AG04450 (cell line): ENCODE results near the gene RND1. TPM values are rescaled to one million over a fixed set of nuclear protein-coding genes. Genes with fewer than 3 reads are reported as not detected.

Experiments
- CTCF ChIA-PET: fragments of 300-600, 350-600 bp; formaldehyde crosslinking; extraction: SDS; loops from one replicate; lab custom pipeline; 2022; ENCODE audit warnings: antibody characterized with exemption, inconsistent platforms; lab: Charles Lee
- POLR2A ChIA-PET: fragments of 350-600 bp; formaldehyde crosslinking; extraction: SDS; loops from one replicate; lab custom pipeline; 2021; ENCODE audit warnings: antibody characterized with exemption, inconsistent platforms; lab: Yijun Ruan, JAX
- DNase-seq: peaks from one replicate; pipeline ENCODE4 v3.0.0-alpha.2; 2011; ENCODE audit warnings: low read depth, low spot score
- H3K27ac ChIP-seq: one replicate; pipeline ENCODE4 v1.5.1; 2012; ENCODE audit warnings: low read depth, low read length, control low read depth
- H3K27me3 ChIP-seq: one replicate; pipeline ENCODE4 v1.6.0; 2012; ENCODE audit warnings: low read length; ENCODE audit not compliant: control insufficient read depth, insufficient read depth
- H3K4me3 ChIP-seq: 2 replicates; pipeline ENCODE4 v1.5.1; 2011; ENCODE audit warnings: mild to moderate bottlenecking, low read depth, low read length, control low read depth
- H3K9me3 ChIP-seq: 2 replicates; pipeline ENCODE4 v1.5.1; 2012; ENCODE audit warnings: low read length; ENCODE audit not compliant: control insufficient read depth, insufficient read depth
- polyA plus RNA-seq: library from polyadenylated mRNA; depleted of rRNA; stranded (reverse); fragments of >200 nt; gene quantifications from 2 replicates; pipeline ENCODE4 v1.2.3, GENCODE V29; 2011
- TF ChIP-seq, protein P1 (sequence below): IDR thresholded peaks from 2 replicates; pipeline ENCODE4 v1.5.1; 2011; ENCODE audit warnings: low read depth, low read length, control low read depth, inconsistent platforms

Gene RND1
- polyA plus RNA-seq, 1 experiment = 0.42 TPM

DNA sequence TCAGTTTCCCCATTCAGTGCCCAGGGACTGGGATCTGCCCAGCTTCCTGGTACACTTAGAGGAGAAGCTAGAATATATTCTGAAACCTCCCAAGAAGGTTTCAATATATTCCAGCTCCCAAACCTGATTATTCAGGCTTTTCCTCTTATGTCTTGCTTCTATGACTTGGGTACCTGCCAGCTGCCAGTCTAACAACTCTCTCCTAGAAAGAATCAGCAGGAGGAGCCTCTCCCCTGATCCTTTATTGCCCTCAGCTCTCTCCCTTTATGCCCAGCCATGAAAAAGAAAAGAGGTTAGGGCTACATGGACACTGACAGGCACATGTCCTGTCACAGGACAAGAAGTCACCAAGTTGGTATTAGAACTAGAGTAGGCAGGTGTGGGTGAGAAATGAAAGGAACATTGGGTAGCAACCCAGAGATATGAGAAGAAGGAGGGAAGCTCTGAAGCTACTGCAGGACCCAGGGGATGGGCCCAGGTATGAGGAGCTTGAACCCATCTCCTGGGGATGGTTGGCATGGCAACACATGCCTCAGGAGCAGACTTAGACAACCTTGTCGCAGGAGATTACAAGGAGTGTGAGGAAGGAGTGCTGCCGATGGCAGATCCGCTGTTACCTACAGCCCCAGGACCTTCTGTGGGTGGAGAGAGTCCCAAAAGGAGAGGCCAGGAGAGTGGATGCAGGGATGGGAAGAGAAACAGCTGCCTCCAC is 49.4 kb downstream of the RND1 start:
- DNase-seq = no peak
- POLR2A ChIA-PET = interaction anchor here (0.6 kb wide), 1 partner anchor 63 kb away, joined by 4 read pairs; no protein-coding TSS in a partner anchor
- H3K9me3 ChIP-seq = peaks cover 3% of the 10 kb centered on the region; the same call in 1 of the 2 replicates
- peak overlapping the region; percentile 90 for H3K4me3 ChIP-seq
- H3K27me3 ChIP-seq = no peaks in the 10 kb centered on the region
- CTCF ChIA-PET = interaction anchor here (0.9 to 3.2 kb wide), 4 partner anchors 11 to 66 kb away, joined by 3 to 40 read pairs (median 10); no protein-coding TSS in a partner anchor
- TF ChIP-seq, protein P1, sequence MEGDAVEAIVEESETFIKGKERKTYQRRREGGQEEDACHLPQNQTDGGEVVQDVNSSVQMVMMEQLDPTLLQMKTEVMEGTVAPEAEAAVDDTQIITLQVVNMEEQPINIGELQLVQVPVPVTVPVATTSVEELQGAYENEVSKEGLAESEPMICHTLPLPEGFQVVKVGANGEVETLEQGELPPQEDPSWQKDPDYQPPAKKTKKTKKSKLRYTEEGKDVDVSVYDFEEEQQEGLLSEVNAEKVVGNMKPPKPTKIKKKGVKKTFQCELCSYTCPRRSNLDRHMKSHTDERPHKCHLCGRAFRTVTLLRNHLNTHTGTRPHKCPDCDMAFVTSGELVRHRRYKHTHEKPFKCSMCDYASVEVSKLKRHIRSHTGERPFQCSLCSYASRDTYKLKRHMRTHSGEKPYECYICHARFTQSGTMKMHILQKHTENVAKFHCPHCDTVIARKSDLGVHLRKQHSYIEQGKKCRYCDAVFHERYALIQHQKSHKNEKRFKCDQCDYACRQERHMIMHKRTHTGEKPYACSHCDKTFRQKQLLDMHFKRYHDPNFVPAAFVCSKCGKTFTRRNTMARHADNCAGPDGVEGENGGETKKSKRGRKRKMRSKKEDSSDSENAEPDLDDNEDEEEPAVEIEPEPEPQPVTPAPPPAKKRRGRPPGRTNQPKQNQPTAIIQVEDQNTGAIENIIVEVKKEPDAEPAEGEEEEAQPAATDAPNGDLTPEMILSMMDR = no peak
- H3K27ac ChIP-seq = no peak overlapping the region

DNA sequence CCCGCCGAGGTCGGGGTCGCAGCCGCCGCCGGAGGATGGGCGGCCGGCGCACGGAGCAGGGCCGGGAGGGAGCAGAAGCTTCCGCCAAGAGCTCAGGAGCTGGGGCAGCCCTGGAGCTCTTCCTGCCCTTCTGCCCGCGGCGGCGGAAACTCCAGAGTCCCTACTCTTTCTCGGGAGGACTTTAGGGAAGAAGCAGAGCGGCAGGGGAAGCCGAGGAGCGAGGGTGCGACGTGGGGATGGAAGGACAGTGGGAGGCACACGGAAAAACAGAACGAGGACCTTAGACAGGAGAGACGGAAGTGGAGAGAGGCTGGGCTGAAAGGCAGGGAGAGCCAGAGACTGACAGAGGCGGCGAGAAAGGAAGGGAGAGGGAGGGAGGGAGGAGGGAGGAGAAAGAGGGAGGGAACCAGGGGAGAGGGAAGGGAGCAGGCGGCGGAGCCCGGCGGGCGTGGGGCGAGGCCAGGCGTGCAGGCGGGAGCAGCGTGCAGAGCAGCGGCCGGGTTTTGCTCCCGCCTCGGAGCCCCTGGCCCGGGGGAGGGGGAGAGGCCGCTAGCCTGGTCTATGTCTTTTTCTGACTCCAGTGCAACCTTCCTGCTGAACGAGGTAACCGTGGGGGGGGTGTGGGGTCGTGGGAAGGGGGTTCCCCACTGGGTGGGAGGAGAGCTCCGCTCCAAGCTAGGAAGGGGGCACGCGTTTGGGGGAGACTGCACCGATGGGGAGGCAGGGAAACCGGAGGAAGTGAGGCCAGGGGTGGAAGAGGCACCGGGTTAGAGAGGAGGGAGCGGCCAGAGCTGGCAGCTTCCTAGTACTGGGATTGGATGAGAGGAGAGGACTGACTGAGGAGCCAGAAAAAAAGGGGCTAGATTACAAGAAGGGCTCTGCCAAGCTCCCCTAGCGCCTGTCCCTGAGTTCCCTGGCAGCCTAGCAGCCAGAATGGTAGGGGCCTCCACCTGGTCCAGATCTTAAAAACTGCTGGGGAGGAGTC is 50.3 kb downstream of the RND1 start:
- ChIA-PET CTCF (interaction anchor here (0.6 to 3.5 kb wide), 21 partner anchors 10 to 139 kb away, joined by 3 to 40 read pairs (median 4); partner anchors contain the start of gene KANSL2), POLR2A (interaction anchor here (0.5 to 1.4 kb wide), 6 partner anchors 16 to 191 kb away, joined by 3 to 4 read pairs (median 3); partner anchors contain the start of genes ADCY6 and DDX23)
- TF ChIP-seq, protein P1 = no peak
- H3K9me3 ChIP-seq = peaks cover 3% of the 10 kb centered on the region; the same call in 1 of the 2 replicates
- H3K27ac ChIP-seq = peak overlapping the region; percentile 73
- H3K4me3 ChIP-seq = peak overlapping the region; percentile 90
- H3K27me3 ChIP-seq = no peaks in the 10 kb centered on the region
- peak; percentile 49 for DNase-seq

DNA sequence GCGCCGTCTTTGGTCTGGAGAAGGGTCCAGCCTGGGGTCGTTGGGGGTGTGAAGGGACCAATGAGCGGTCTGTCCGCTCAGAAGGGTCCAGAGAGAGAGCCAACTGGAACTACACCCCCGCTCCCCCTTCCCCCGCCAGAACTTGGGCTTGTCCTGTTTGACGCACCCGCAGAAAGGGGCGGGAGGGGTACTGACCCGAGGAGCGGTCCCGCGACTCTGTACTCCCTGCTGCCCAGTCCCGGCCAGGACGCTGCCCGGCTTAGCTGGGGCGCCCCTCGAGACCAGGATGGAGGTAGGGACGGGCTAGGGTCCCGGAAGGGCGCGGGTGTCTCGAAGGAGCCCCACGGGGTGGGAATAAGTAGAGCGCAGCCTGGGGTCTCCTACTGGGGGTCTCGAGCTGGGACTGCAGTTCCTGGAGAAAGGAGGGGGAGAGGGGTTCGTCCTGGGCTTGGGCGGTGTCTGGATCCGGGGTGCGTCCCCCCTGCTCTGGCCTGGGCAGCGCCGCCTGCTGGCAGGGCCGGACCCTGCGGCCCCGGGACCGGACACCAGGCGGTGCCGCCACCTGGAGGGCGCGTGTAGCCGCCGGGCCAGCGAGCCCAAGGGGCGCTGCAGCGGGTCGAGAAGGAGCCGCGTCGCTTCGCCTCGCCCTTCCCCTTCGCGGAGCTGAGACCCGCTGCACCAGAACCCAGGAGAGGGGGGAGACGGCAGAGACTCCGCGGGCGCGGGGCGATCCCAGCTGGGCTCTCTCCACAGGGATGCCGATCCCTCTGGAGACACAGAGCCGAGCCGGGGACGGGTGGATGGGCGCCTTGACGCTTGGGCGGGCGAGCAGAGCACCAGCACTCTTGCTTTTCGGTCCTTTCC is 51.2 kb downstream of the RND1 start:
- POLR2A ChIA-PET = interaction anchor here (0.5 to 1.4 kb wide), 4 partner anchors 16 to 192 kb away, joined by 3 to 4 read pairs (median 3); partner anchors contain the start of gene ADCY6
- TF ChIP-seq, protein P1 = peak; percentile 93
- no peak for DNase-seq
- CTCF ChIA-PET = interaction anchor here (0.6 to 3.5 kb wide), 24 partner anchors 11 to 140 kb away, joined by 3 to 40 read pairs (median 4); partner anchors contain the start of gene KANSL2
- Histone ChIP-seq H3K4me3 (peak overlapping the region; percentile 90), H3K9me3 (peaks cover 3% of the 10 kb centered on the region; the same call in 1 of the 2 replicates), H3K27me3 (no peaks in the 10 kb centered on the region), H3K27ac (peak overlapping the region; percentile 99)

DNA sequence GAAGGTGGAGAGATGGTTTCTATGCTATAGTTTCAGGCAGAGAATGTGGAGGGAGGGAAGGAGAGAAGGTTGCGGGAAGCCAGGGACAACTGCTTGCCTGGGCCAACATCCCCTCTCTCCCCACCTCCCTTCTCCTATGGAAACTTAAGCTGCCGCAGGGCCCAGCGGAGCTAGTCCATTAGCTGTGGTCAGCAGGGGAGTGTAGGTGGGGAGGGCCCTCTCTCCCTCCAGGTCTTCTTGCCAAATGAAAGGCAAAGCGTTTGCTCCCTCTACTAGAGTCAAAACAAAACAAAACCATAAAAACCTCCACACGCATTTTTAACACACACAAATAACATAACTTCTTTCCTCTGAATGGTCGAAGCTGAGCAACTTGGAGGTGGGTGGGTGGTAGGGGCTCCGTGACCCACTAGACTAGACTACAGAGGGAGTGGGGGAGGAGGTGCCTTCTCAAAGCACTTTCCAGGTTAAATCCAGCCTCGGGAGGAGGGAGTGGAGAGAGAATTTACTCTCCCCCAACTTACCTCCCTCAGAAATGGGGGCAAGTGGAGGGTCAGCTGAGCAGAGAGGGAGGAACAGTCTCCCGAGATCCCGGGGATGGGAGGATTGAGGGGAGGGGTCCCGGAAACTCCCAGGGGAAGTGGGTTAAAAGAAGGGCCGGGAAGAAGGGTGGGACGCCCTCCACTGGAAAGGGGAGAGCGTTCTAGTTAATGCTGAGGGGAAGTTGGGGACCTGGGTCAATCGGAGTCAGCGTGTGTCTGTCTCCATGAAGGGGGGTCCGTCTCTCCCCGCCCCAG is 52.0 kb downstream of the RND1 start:
- POLR2A ChIA-PET = no interaction called here

More for the DNA sequence above, 52.0 kb downstream of the RND1 start:
- CTCF ChIA-PET = interaction anchor here (0.5 to 3.5 kb wide), 14 partner anchors 11 to 334 kb away, joined by 3 to 40 read pairs (median 4); partner anchors contain the start of gene KANSL2
- Histone ChIP-seq H3K27ac (peak overlapping the region; percentile 99), H3K27me3 (no peaks in the 10 kb centered on the region), H3K4me3 (peak overlapping the region; percentile 90), H3K9me3 (peaks cover 3% of the 10 kb centered on the region; the same call in 1 of the 2 replicates)
- DNase-seq = no peak
- TF ChIP-seq, protein P1 = no peak; the same call in 1 of the 2 replicates
